ENCODE measurements around the gene CDH22.

CDH22 gene

GRCh38 chr20:46328200-46328882 is 20.0 kb upstream of the CDH22 start:
- Mint-ChIP-seq H3K27me3 (ENCODE audit: low read depth) (peaks cover 41% of the 10 kb centered on the region), H3K4me1 (peaks cover 27% of the 10 kb centered on the region), H3K27ac (no peak overlapping the region), H3K36me3 (ENCODE audit: low read depth) (no peaks in the 10 kb centered on the region), H3K9me3 (no peaks in the 10 kb centered on the region), H3K4me3 (no peak overlapping the region)
- TF ChIP-seq, protein P1, sequence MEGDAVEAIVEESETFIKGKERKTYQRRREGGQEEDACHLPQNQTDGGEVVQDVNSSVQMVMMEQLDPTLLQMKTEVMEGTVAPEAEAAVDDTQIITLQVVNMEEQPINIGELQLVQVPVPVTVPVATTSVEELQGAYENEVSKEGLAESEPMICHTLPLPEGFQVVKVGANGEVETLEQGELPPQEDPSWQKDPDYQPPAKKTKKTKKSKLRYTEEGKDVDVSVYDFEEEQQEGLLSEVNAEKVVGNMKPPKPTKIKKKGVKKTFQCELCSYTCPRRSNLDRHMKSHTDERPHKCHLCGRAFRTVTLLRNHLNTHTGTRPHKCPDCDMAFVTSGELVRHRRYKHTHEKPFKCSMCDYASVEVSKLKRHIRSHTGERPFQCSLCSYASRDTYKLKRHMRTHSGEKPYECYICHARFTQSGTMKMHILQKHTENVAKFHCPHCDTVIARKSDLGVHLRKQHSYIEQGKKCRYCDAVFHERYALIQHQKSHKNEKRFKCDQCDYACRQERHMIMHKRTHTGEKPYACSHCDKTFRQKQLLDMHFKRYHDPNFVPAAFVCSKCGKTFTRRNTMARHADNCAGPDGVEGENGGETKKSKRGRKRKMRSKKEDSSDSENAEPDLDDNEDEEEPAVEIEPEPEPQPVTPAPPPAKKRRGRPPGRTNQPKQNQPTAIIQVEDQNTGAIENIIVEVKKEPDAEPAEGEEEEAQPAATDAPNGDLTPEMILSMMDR (IDR thresholded peaks at IDR 0.05; ENCODE audit: unreplicated experiment in 3 of 3): no peak

- Mint-ChIP-seq H3K27ac (no peak overlapping the region), H3K4me3 (no peak overlapping the region), H3K4me1 (peaks cover 26% of the 10 kb centered on the region), H3K27me3 (ENCODE audit: low read depth) (peaks cover 49% of the 10 kb centered on the region), H3K36me3 (ENCODE audit: low read depth) (no peaks in the 10 kb centered on the region), H3K9me3 (no peaks in the 10 kb centered on the region)
- TF ChIP-seq, protein P1 (IDR thresholded peaks at IDR 0.05; ENCODE audit: unreplicated experiment in 3 of 3): no peak
These were observed 19.3 kb upstream of the CDH22 start for GRCh38 chr20:46327557-46327956.

- Mint-ChIP-seq H3K27ac (no peak overlapping the region), H3K9me3 (no peaks in the 10 kb centered on the region), H3K27me3 (ENCODE audit: low read depth) (peaks cover 50% of the 10 kb centered on the region), H3K4me1 (peaks cover 13% of the 10 kb centered on the region), H3K36me3 (ENCODE audit: low read depth) (no peaks in the 10 kb centered on the region), H3K4me3 (no peak overlapping the region)
- TF ChIP-seq, protein P1 (IDR thresholded peaks at IDR 0.05; ENCODE audit: unreplicated experiment in 3 of 3): no peak
These were observed 17.5 kb upstream of the CDH22 start for GRCh38 chr20:46325789-46326188.

DNA sequence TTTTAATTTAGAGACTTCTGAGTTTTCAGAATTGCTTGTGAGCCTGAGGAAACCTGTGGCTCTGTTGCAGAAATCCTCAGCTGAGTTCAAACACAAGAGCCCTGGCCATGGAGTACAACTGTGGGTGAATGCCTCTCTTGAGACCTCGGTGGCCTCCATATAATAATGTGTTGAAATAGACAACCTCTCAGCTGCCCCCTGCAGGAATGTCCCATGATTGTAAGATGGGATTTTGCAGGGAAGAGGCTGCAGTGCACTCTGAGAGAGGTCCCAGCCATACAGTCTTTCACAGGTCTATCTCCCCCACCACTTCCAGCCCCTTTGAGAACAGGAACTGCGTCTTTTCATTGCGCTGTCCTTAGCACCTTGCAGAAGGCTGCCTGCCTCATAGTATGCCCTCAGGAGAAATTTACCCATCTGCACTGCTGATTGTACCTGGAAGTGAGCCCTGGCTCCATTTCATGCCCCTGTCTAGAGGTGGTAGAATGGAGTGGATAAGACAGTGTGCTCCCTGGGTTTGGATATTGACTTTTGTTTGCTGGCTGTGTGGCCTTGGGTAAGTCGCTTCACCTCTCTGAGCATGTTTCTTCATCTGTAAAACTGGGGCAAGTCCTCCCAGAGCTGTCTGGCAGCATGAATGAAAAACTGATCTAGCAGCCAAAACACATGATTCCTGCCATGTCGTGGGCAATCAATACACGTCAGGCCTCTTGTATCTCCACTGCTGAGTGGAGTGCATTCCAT is 16.8 kb upstream of the CDH22 start:
- TF ChIP-seq, protein P1 (IDR thresholded peaks at IDR 0.05; ENCODE audit: unreplicated experiment in 3 of 3): peak in 1 of 3 experiments; percentile 22
- H3K9me3 Mint-ChIP-seq: no peaks in the 10 kb centered on the region
- H3K4me1 Mint-ChIP-seq: peaks cover 10% of the 10 kb centered on the region
- no peak overlapping the region for H3K27ac Mint-ChIP-seq
- H3K27me3 Mint-ChIP-seq (ENCODE audit: low read depth): peaks cover 48% of the 10 kb centered on the region
- no peaks in the 10 kb centered on the region for H3K36me3 Mint-ChIP-seq (ENCODE audit: low read depth)
- H3K4me3 Mint-ChIP-seq: no peak overlapping the region

GRCh38 chr20:46324379-46324778 is 16.1 kb upstream of the CDH22 start:
- Mint-ChIP-seq H3K27me3 (ENCODE audit: low read depth) (peaks cover 53% of the 10 kb centered on the region), H3K4me3 (no peak overlapping the region), H3K4me1 (peaks cover 6% of the 10 kb centered on the region), H3K27ac (no peak overlapping the region), H3K9me3 (no peaks in the 10 kb centered on the region), H3K36me3 (ENCODE audit: low read depth) (no peaks in the 10 kb centered on the region)
- TF ChIP-seq, protein P1 (IDR thresholded peaks at IDR 0.05; ENCODE audit: unreplicated experiment in 3 of 3): no peak

Measured in nephron (organoid).